Measurements from ENCODE around the gene TEX26.

Gene TEX26

GRCh38 chr13:30978981-30979956 is 46.8 kb downstream of the TEX26 start:
- DNase-seq: no peak

- DNase-seq: no peak
Measured at GRCh38 chr13:30982506-30982905, 50.0 kb downstream of the TEX26 start.

- DNase-seq: no peak
Measured at GRCh38 chr13:30982906-30983305, 50.5 kb downstream of the TEX26 start.

GRCh38 chr13:30983431-30983830 is 51.0 kb downstream of the TEX26 start:
- DNase-seq: no peak

GRCh38 chr13:30984620-30985019 is 52.2 kb downstream of the TEX26 start:
- DNase-seq: no peak

- DNase-seq: peak; percentile 75
Measured at GRCh38 chr13:30985637-30986205, 53.3 kb downstream of the TEX26 start.

- DNase-seq: no peak
Measured at GRCh38 chr13:30991184-30991583, 58.7 kb downstream of the TEX26 start.

GRCh38 chr13:30991922-30992321 is 59.5 kb downstream of the TEX26 start:
- no peak for DNase-seq

- DNase-seq: no peak
Measured at GRCh38 chr13:30995331-30995730, 62.9 kb downstream of the TEX26 start.

- no peak for DNase-seq
Measured at GRCh38 chr13:30997697-30998096, 65.2 kb downstream of the TEX26 start.

- DNase-seq: peak; percentile 83
Measured at GRCh38 chr13:30998136-30999088, 66.0 kb downstream of the TEX26 start.

GRCh38 chr13:31000889-31001288 is 68.4 kb downstream of the TEX26 start:
- DNase-seq: no peak

- DNase-seq: no peak
Measured at GRCh38 chr13:31001647-31002046, 69.2 kb downstream of the TEX26 start.

- no peak for DNase-seq
Measured at GRCh38 chr13:31005066-31005465, 72.6 kb downstream of the TEX26 start.

GRCh38 chr13:31007417-31007816 is 75.0 kb downstream of the TEX26 start:
- DNase-seq: no peak

- DNase-seq: peak; percentile 37
Measured at GRCh38 chr13:31008400-31009115, 76.1 kb downstream of the TEX26 start.

GRCh38 chr13:31009166-31009565 is 76.7 kb downstream of the TEX26 start:
- no peak for DNase-seq

GRCh38 chr13:31010296-31010695 is 77.8 kb downstream of the TEX26 start:
- DNase-seq: no peak

GRCh38 chr13:31011193-31011860 is 78.9 kb downstream of the TEX26 start:
- no peak for DNase-seq

GRCh38 chr13:31011901-31012654 is 79.6 kb downstream of the TEX26 start:
- DNase-seq: no peak

- peak; percentile 53 for DNase-seq
Measured at GRCh38 chr13:31012655-31013024, 80.2 kb downstream of the TEX26 start.

Measured in fibroblast of skin of scalp (primary cell).